K562 (cell line): ENCODE results near the gene NECTIN1.
A peak's percentile ranks its signal among the peaks of the same experiment; 100 is the strongest.

Experiments used
- CEBPB ChIP-seq: fragments of 450-650 bp; IDR thresholded peaks from 2 replicates; pipeline ENCODE4 v1.6.1; 2016; ENCODE audit warnings: missing genetic modification characterization, missing compliant biosample characterization
- EP400 ChIP-seq: fragments of 450-650 bp; IDR thresholded peaks from 2 replicates; pipeline ENCODE4 v1.6.1; 2017; ENCODE audit warnings: antibody characterized with exemption, mild to moderate bottlenecking, moderate library complexity
- FOSL1 ChIP-seq: fragments of 200-800 bp; sonication (Bioruptor generic); conservative IDR thresholded peaks from 2 replicates; pipeline ENCODE4 v1.6.1; 2016; ENCODE audit warnings: missing genetic modification characterization, missing compliant biosample characterization
- FOXA1 ChIP-seq: fragments of 450-650 bp; IDR thresholded peaks from 2 replicates; pipeline ENCODE4 v1.6.1; 2016; ENCODE audit warnings: mild to moderate bottlenecking, borderline replicate concordance

DNA sequence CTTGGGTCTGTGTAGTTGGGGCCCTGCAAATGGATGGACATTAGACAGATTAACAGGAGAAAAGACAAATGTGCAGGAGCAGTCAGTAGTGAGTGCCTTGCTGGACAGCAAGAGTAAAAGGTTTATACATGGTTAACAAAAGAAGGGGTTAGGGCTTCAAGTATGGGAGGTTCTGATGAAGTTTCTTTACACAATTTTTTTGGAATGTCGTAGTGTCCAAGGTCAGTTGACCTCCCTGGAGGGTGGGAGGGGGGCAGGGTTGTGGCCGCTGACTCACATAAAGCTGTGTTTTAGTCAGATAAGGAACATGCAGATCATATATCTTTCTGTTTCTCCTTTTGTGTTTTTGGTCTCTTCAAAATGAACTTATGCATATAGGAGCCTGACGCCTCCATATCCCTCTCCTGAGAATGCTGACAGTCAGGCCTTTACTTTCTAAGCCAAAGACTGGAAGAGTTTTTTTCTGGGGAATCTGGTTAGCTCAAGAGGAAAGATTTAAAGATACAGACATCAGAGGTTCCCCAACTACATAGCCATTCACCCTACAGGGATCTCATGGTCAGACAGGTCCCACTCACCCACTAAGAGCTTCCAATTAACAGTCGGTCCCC is 134.3 kb downstream of the NECTIN1 start:
- TF ChIP-seq FOXA1 (no peak), CEBPB (tag) (no peak), FOSL1 (tag) (peak; percentile 100), EP400 (no peak; the same call in 1 of the 2 replicates)
